Stimulated activated CD4-positive, alpha-beta T cell treated with anti-CD3 and anti-CD28 coated beads, Interleukin-4, amount 100 ng/mL, for 24 hours (primary cell): ENCODE data around the gene GNB5.
"Not testable (repeated sequence)": the region's sequence is repeated elsewhere in the genome, so short reads cannot be mapped to it uniquely, and the experiment has no call there.

Experiments
- DNase-seq: peaks from one replicate; pipeline ENCODE4 v3.0.0-alpha.2; 2020

GNB5 gene

DNA sequence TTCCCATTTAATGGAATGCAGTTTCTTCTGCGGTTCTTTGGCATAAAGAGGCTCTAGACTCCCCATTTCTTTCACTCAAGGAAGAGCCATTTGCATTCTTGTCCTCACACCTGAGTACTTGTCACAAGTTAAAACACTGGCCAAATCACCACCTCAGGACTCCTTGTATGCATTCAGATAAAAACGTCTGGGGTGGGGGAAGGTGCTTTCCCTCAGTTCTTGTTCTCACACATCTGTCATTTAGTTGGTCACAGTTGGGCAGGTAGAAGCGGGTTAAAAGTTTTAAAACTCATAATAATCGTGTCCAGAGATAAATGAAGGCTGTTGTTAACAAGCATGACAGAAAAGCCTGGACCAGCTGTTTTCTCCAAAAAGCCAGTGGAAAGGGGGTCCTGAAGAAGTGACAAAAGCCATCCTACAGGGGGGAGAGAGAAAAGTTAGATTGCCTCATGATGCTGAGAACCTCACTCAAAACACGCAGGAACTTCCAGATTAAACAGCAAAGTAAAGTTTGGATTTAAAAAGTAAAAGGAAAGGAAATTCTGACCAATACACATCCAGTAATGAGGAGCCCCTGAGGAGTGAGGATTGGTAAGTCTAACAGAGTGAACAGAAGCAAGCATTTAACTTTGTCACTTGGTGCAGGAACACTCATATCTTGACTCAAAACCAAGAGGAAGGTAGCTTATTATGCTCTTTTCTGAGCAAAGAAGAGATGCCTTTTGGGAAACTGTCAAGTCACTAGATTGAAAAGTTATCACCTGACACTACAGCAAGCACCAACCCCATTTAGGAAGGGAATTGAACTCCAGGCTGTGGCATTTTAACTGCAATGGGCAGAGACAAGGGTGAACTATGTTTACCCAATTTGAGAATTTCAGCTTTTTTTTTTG, 81.4 kb downstream of the GNB5 start:
- DNase-seq = no peak

DNA sequence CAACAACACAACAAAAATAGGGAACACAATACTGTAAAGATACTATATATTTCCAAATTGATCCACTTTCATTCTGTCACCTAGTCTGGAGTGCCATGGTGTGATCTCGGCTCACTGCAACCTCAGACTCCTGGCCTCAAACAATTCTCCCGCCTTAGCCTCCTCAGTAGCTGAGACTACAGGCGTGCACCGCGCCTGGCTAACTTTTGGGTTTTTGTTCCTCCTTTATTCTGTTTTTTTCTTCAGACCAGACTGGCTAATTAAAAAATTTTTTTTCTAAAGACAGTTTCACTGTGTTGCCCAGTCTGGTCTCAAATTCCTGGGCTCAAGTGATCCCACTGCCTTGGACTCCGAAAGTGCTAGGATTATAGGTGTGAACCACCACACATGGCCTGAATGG, 84.0 kb downstream of the GNB5 start:
- no peak for DNase-seq

DNA sequence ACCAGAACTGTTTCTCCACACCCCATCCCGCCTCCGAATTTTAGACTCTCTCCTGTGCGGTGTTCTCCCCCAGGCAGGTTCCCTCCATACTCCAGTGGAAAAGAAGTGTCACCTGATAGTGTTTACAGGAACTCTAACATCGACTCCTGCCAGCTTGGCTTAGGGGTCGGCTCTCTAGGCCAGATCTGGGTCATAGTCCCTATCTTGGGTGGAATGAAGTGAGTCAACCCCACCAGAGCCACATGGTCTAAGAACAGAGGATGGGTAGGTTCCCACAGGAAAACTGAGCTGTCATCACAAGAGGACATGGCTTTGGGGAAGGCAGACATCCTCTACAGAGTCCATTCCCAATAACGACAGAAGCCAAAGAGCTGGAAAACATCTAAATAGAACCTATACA, 84.6 kb downstream of the GNB5 start:
- DNase-seq = no peak

DNA sequence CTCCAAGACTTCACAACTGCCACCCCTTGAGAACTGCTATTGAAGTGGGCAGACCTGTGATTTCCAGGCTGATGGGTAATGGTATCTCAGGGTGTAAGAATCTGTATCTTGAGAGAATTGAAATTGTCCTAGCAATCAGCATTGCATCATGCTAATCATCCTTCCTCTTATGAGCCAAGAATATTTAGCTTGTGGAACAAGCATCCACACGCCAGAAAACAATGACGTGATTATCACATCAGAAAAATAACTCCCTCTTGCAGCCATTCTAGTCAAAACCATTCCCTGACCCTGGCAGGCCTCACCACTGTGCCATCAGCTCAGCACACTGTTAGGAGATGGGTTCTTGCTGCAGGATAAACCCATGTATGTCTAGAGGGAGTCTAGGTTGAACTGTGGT, 85.3 kb downstream of the GNB5 start:
- no peak for DNase-seq

DNA sequence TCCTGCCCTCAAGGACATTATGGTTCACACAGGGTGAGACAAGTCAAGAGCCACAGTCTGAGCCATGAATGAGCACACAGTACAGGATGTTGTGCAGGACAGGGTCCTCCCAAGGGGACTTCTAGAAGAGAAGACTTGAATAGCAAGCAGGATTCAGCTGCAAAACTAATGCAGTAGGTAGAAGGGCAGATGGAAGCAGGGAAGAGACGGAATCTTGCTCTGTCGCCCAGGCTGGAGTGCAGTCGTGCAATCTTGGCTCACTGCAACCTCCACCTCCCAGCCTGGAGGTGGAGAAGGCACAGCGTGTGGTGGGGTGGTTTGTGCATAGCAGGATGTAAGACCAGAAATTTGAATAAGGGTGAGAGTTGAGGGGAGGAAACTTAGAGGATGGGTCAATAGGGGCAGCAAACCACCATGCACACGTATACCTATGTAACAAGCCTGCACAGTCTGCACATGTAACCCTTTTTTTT, 86.6 kb downstream of the GNB5 start:
- no peak for DNase-seq

DNA sequence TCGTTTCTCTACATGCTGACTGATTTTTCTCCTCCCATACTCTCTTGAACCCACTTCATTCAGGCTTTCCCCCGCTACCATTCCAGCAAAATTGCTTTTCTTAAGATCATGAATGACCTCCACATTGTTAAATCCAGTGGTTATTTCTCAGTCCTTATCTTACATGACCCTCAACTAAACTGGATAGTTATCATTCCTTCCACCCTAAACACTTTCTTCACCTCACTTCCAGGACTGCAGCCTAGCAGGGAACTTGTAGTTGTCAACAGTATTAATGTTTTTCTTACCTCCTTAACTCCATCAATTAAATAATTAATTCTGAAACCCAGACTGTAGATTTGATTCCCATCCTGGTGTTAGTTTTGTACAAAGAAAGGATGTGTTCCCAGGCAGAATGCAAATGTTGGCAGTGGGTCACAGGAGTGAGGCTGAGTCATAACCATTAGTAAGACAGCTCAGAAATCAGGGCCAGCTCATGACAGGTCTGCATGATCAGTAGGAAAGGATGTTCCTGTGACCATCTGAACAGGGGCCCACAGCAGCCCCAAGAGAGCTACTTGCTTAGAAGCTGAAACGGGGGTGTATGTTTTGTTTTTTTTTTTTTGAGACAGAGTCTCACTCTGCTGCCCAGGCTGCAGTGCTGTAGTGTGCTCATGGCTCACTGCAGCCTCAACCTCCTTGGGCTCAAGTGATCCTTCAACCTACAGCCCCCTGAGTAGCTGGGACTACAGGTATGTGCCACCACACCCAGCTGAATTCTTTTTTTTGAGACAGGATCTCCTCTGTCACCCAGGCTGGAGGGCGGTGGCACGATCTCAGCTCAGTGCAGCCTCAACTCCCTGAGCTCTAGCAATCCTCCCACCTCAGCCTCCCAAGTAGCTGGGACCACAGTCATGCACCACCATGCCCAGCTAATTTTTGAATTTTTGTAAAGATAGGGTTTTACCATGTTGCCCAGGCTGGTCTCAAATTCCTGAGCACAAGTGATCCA, 87.7 kb downstream of the GNB5 start:
- no peak for DNase-seq

DNA sequence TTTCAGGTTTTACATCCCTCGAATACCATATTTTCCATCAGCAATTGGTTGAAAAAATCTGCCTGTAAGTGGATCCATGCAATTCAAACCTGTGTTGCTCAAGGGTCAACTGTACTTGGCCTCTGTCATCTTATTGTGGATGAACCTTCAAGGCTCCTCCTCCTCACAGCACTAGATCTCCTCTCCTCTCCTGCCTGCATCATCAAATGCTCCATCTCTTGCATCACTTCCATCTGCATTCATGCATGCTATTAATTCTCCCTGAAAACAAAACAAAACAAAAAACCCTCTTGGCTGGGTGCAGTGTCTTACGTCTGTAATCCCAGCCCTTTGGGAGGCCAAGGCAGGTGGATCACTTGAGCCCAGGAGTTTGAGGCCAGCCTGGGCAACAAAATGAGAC, 88.7 kb downstream of the GNB5 start:
- no peak for DNase-seq

DNA sequence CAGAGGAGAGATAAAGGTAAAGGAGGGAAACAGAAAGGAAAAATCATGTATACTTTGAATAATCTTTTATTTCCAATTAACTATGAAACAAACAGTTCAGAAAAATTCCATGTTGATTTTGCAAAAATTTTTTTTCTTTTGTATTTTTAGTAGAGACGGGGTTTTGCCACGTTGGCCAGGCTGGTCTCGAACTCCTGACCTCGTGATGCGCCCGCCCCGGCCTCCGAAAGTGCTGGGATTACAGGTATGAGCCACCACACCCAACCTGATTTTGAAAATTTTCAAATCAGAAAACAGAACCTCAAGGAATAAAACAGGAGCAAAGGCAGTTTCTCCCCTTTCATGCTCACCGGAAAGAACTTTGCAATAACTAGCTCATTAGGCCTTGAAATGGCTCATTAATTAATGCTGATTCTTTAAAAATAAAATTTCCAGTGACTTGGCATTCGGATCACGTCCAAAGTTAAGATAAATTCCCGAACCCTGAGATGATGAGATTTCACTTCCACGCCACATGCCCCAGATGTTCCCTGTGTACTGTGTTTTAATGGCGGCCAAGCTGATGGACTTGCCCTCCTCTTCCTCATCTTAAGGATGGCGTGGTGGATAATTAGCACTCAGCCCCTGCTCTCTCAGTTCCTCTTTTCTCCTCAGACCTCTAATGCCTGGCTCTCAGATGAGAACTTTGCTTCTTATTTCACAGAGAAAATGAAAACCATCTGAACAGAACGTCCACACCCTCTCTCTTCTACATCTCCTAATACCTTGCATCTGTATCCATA, 89.5 kb downstream of the GNB5 start:
- DNase-seq = no peak

DNA sequence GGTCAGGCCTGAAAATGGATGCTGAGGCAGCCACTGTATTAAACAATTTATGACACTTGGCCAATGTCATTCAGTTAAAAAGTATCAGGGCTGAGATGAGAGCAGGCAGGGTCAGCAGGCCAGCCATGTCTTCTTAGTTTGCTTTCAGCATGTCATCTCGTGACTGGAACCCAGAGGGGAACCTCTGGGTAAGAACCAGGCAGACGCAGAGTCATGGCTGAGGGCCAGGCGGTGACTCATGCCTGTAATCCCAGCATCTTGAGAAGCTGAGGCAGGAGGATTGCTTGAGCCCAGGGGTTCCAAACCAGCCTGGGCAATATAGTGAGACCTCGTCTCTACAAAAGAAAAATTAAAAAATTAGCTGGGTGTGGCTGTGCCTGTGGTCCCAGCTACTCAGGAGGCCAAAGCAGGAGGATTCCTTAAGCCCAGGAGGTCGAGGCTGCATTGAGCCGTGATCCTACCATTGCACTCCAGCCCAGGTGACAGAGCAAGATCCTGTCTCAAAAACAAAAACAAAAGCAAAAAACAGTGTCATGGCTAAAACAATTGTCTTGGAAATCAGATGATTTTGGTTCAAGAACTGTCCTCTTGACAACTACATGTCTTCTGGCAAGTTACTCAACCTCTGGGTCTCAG, 90.3 kb downstream of the GNB5 start:
- no peak for DNase-seq

DNA sequence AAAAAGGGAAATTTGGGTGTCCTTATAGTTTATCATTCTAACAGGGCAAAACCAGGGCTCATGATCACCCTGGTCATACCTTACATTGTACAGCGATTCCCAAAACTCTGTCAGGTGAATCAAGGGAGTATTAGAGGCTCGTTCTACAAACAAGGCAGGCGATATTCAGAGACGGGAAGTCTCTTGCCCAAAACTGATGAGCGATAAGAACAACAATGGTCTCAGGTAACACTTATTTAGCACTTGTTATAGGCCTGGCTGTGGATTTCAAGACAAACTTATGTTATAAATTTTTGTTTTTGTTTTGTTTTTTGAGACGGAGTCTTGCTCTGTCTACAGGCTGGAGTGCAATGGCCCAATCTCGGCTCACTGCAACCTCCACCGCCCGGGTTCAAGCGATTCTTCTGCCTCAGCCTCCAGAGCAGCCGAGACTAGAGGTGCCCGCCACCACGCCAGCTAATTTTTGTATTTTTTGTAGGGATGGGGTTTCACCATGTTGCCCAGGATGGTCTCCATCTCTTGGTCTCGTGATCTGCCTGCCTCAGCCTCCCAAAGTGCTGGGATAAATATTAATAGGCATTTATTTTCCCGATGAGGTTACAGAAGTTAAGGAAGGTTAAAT, 91.4 kb downstream of the GNB5 start:
- no peak for DNase-seq

DNA sequence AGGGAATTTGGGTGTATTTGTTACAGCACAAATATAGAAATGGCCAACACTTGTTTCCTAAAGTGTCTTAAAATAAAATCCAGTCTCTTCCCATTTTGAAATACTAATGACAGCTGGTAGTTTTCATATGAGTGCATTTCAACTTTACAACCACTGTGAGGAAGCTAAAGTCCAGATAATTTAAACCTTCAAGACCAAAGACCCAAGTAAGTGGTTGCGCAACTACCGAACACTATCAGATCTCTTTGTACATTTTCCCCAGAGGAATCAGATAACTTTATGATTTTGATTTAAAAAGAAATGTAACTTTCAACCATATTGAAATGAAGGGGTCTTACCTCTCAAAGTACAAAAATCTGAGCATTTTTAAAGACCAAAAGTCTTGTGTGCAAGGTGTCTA, 92.9 kb downstream of the GNB5 start:
- DNase-seq = no peak

DNA sequence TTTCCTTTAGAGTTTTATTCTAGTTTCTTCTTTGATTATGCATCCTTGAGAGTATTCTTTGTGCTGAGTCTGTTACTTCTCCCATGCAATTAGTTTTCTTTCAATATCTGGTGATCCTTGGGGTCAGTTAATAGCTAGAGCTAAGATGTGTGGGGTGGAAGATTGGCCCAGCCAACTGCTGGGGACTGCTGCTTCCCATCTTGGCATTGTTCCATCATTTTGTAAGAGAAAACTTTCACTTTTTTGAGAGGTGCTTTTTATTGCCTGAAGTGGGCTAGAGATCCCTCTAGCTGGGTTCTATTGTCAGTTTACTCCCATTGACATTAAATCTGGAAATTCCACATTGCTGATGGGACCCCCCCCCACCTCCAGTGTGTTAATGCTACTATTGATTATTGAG, 94.0 kb downstream of the GNB5 start:
- DNase-seq = no peak

DNA sequence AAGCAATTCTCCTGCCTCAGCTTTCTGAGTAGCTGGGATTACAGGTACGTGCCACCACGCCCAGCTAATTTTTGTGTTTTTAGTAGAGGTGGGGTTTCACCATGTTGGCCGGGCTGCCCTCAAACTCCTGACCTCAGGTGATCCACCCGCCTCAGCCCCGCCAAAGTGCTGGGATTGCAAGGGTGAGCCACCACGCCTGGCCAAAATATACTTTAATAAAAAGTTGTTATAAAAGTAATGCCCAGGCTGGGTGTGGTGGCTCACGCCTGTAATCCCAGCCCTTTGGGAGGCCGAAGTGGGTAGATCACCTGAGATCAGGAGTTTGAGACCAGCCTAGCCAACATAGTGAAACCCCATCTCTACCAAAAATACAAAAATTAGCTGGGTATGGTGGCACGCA, 94.7 kb downstream of the GNB5 start:
- not testable (repeated sequence) for DNase-seq

DNA sequence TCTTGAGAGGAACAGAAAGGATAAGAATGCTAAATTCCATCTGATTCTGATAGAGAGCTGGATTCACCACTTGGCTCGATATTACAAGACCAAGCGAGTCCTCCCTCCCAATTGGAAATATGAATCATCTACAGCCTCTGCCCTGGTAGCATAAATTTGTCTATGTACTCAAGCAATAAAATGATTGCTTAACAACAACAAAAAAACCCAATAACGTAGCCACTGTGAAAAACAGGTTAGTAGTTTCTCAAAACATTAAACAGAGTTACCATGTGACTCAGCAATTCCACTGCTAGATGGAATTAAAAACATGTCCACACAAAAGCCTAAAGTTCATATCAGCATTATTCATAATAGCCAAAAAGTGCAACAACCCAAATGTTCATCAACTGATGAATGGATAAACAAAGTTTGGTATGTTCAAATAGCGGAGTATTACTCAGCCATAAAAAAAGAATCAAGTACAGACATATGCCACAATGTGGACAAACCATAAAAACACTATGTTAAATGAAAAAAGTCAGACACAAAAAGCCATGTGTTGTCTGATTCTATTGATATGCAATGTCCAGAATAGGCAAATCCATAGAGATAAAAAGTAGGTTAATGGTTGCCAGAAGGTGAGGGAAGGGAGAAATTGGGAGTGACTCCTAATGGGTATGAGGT, 95.5 kb downstream of the GNB5 start:
- no peak for DNase-seq

DNA sequence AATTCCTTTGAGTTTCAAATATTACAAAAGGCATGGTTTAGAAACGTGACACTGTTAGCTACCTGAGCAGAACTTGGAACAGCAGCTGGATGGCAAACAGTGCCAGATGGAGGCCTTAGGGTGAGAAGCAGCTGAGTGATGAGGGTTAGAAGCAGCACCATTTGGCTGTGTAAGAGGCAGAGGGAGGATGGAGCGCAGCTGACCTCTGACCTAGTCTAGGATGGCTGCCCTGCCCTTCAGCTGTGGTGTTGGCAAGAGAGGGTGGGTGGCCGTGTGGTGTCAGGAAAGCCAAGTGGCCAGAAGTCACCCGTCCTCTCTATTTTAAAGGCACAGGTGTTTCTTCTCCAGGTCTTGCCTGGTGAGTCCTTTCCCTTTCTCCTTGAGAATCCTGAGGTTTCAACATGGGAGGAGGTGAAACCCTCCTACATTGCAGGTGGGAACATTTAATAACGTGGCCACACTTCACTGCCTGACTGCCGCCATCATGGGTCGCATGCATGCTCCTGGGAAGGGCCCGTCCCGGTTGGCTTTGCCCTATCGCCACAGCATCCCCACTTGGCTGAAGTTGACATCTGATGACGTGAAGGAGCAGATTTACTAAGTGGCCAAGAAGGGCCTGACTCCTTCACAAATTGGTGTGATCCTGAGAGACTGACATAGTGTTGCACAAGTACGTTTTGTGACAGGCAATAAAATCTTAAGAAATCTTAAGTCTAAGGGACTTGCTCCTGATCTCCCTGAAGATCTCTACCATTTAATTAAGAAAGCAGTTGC, 96.2 kb downstream of the GNB5 start:
- no peak for DNase-seq

DNA sequence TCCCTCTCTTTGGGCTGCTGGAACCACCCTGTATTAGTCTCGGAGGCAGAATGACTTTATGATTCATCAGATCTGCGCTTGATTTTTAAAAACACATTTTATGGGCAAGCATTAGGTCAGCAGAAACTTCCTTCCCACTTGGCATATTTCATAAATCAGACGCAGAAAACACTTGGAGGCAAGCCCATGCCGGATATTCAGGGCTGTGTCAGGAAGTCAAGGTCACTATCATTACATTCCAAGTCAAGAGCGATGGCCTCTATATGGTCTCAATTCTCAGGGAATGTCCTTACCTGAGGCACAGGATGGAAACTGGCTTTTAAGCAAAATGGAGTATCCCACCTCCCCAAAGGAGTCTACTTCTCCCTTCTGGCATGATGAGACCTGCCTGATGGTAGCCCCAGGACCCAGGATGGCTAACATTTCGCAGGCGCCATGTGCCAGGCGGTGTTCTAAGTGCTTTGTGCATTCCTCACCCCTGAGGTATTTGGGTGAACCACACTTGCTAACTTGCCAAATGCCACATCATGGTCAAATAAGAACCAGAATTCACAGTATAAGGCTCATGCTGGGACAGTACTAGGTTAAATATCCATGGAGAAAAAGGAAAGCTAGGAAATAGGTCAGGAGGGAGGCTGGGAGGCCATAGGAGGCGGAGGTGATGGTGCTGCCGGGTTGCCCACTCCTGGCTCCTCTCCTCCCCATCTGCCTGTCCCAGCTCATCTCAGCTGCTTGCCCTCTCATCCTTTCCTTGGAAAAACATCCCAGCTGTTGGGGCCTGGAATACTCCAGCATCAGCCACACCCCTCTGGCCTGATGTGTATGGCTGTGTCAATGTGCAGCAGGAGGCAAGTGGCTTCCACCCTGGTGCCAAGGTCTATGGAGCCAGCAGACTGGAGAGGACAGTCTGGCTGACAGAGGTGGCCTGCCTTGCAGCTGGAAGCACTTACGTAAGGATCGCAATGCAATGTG, 97.4 kb downstream of the GNB5 start:
- DNase-seq = no peak

DNA sequence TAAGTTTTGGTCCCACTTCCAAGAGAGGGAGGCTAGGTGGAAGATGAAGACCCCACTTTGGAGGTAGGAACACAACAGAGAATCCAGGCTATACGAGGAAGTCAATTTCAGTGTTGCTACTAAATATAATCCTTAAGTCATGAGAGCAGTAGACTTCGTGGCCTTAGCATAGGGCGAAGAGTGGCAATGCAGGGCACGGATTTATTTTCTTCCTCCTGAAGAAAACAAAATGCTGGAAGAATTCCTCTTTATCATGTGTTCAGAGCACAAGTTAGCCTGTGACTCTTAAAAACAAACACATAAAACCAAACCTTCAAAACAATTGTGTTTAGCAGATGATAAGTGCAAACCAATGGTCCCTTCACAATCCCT, 98.0 kb downstream of the GNB5 start:
- no peak for DNase-seq

DNA sequence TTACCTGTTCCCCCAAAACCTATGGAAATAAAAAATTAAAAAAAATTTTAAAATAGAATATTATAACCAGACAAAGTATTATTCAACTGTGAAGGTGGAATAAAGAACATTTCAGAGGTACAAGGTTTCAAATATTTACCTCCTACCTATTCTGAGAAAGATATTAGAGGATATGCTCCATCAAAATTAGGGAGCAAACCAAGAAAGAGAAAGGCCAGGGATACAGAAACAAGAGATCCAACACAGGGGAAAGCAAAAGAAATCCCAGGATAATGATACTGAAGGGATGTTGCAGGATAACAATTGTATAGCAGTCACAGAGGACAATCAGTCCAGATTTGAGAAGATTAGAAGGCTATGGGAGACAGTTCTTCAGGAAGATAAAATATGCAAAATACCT, 101.0 kb downstream of the GNB5 start:
- no peak for DNase-seq
